ENCODE measurements around the gene GNB1L. TPM values are rescaled to one million over a fixed set of nuclear protein-coding genes. Genes with fewer than 3 reads are reported as not detected.

The GNB1L gene
- total RNA-seq, 1 experiment from 2014 or later, result 17.9 TPM

DNA sequence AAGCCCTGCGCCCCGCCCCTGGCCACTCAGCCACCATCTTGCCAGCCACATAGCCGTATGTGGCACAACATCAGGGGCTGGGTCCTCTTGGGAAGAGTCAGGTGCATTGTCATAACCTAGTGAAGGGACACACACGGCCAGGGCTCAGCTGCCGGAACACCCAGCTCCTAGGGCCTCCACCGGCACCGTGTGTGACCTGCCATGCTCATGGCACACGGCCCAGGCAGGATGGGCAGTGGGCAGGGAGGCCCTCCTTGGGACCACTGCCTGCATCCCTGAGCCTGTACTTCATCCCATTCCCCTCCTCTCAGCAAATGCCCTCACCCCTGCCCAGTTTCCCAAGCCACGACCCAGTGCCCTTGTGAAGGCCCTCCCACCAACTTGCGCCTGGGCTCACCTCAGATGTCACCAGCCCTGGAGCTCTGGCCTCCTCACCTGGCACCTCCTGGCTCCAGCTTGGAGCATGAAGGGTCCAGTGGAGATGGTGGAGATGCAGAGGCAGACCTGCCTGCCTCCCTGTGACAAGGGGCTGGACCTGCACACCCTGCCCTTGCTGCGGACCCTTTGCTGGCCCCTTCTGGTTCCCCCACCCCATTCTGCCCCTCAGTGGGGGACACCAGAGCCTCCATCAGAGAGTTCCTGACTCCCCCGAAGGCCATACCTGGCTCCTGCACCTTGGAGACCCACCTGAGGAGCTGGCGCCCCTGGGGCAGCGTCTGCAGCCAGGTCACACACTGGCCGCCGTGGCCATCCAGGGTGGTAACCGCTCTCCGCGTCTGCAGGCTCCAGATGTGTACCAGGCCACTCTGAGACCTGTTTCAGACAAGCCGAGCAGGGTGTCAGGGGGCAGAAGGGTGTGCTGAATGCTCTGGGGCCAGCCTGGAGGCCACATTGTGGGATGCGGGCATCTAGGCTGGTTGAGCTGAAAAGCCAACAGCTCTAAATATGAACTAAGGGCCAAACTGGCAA lies 34.5 kb downstream of the GNB1L start:
- Histone ChIP-seq H3K36me3 (ENCODE audit: insufficient read depth, low read length, poor library complexity, severe bottlenecking) (no peaks in the 10 kb centered on the region), H3K4me3 (ENCODE audit: low read depth, low read length, poor library complexity, severe bottlenecking) (no peak overlapping the region), H3K4me1 (ENCODE audit: insufficient read depth, low read length, poor library complexity, severe bottlenecking) (no peaks in the 10 kb centered on the region), H3K27me3 (replicated peaks; ENCODE audit: insufficient read depth, low read depth, low read length, poor library complexity) (no peaks in the 10 kb centered on the region), H3K27ac (ENCODE audit: low read depth, low read length, poor library complexity, severe bottlenecking) (no peak overlapping the region), H3K9me3 (ENCODE audit: low read depth, low read length, poor library complexity, severe bottlenecking) (no peaks in the 10 kb centered on the region)
- BruUV-seq (replicated peaks), result no TSS peak
- ChIA-PET POLR2A (ENCODE audit: low non-redundant PET) (no interaction called here), CTCF (no interaction called here)
- intact Hi-C loops (cut with micrococcal nuclease; ENCODE audit: unreplicated experiment), result no loop called here
- DNase-seq (ENCODE audit: low spot score), result no peak
- no peak for TF ChIP-seq EZH2 (IDR thresholded peaks at IDR 0.05; ENCODE audit: borderline replicate concordance, low read depth, low read length, poor library complexity, severe bottlenecking)
- TF ChIP-seq, protein P1, sequence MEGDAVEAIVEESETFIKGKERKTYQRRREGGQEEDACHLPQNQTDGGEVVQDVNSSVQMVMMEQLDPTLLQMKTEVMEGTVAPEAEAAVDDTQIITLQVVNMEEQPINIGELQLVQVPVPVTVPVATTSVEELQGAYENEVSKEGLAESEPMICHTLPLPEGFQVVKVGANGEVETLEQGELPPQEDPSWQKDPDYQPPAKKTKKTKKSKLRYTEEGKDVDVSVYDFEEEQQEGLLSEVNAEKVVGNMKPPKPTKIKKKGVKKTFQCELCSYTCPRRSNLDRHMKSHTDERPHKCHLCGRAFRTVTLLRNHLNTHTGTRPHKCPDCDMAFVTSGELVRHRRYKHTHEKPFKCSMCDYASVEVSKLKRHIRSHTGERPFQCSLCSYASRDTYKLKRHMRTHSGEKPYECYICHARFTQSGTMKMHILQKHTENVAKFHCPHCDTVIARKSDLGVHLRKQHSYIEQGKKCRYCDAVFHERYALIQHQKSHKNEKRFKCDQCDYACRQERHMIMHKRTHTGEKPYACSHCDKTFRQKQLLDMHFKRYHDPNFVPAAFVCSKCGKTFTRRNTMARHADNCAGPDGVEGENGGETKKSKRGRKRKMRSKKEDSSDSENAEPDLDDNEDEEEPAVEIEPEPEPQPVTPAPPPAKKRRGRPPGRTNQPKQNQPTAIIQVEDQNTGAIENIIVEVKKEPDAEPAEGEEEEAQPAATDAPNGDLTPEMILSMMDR (conservative IDR thresholded peaks at IDR 0.05; ENCODE audit: low read depth, low read length), result no peak

DNA sequence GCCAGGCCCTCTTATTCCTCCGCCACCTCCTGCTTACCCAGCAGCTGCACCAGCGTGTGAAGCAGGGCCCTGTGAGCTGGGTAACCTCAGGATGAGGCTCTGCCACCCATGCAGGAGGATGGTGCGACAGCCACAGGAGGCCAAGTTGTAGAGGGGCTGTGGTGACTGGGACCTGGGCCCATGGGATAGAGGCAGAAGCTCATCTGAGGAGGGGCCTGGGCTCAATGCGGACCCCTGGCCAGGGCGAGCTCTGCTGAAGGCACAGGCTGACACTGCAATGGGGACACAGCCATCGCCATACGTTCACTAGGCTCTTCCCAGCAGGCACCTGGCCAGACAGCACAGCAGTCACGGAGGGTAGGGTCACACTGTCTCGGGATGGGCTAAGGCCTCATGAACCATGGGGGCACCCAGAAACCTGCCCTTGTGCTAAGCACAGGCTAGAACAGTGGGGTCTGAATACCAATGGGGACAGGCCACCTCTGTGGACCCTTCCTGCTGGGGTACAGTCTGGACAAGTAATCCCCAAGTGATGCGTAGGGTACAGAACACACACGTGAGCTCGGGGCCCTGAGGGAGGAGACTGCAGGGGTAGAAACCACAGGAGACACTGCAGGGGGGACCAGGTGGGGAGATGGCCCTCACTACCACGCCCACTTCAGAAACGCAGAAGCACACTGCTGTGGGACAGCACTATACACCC lies 35.3 kb downstream of the GNB1L start:
- ChIA-PET CTCF (no interaction called here), POLR2A (ENCODE audit: low non-redundant PET) (no interaction called here)
- intact Hi-C loops (cut with micrococcal nuclease; ENCODE audit: unreplicated experiment), result no loop called here
- no peak overlapping the region for H3K27ac ChIP-seq (ENCODE audit: low read depth, low read length, poor library complexity, severe bottlenecking)
- DNase-seq (ENCODE audit: low spot score), result no peak
- no peak overlapping the region for H3K4me3 ChIP-seq (ENCODE audit: low read depth, low read length, poor library complexity, severe bottlenecking)
- BruUV-seq (replicated peaks), result no TSS peak
- no peaks in the 10 kb centered on the region for H3K9me3 ChIP-seq (ENCODE audit: low read depth, low read length, poor library complexity, severe bottlenecking)
- no peaks in the 10 kb centered on the region for H3K36me3 ChIP-seq (ENCODE audit: insufficient read depth, low read length, poor library complexity, severe bottlenecking)
- TF ChIP-seq EZH2 (IDR thresholded peaks at IDR 0.05; ENCODE audit: borderline replicate concordance, low read depth, low read length, poor library complexity, severe bottlenecking), result no peak
- no peaks in the 10 kb centered on the region for H3K27me3 ChIP-seq (replicated peaks; ENCODE audit: insufficient read depth, low read depth, low read length, poor library complexity)
- H3K4me1 ChIP-seq (ENCODE audit: insufficient read depth, low read length, poor library complexity, severe bottlenecking), result no peaks in the 10 kb centered on the region

DNA sequence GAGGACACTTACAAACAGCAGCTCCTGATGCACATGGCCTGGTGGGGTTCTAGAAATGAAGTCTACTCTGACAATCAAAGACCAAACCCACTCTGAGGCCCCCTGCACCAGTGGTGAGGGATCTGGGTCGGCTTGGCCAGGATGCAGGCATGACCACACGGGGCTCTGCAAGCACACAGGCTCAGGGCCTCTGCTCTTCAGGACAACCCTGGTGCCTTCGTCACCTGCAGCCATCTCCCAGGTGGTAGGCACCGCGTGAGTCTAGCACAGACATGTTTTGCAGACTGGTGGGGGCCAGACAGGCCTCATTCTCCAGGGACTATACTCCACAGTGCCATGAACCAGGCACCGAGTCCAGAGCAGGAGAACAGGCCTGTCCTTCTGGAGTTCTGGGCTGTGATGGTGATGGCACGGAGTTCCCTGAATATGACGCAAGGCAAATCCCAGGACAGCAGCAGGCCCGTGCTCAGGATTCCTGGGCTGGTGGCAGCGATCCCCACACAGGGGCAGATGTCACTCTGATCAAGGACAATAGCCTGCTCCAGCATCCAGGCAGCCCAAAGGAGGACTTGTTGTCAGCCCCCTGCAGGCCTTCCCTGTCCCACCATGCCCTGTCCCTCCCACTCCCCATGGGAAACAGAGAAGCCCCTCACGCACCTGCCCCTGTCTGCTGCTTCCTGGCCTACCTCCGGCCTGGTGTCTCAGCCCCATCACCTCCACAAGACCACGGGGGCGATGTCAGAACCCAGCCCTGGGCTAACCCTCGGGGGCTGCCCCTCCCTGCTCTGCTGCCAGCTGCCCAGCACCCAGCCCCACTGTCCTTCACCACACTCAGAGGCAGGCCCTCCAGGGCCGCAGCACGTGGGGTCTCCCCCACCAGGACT lies 36.1 kb downstream of the GNB1L start:
- TF ChIP-seq, protein P1 (conservative IDR thresholded peaks at IDR 0.05; ENCODE audit: low read depth, low read length), result no peak
- no peak for TF ChIP-seq EZH2 (IDR thresholded peaks at IDR 0.05; ENCODE audit: borderline replicate concordance, low read depth, low read length, poor library complexity, severe bottlenecking)
- Histone ChIP-seq H3K9me3 (ENCODE audit: low read depth, low read length, poor library complexity, severe bottlenecking) (no peaks in the 10 kb centered on the region), H3K36me3 (ENCODE audit: insufficient read depth, low read length, poor library complexity, severe bottlenecking) (no peaks in the 10 kb centered on the region), H3K27me3 (replicated peaks; ENCODE audit: insufficient read depth, low read depth, low read length, poor library complexity) (no peaks in the 10 kb centered on the region), H3K4me3 (ENCODE audit: low read depth, low read length, poor library complexity, severe bottlenecking) (no peak overlapping the region), H3K27ac (ENCODE audit: low read depth, low read length, poor library complexity, severe bottlenecking) (no peak overlapping the region), H3K4me1 (ENCODE audit: insufficient read depth, low read length, poor library complexity, severe bottlenecking) (no peaks in the 10 kb centered on the region)
- ChIA-PET CTCF (no interaction called here), POLR2A (ENCODE audit: low non-redundant PET) (no interaction called here)
- no peak for DNase-seq (ENCODE audit: low spot score)
- no TSS peak for BruUV-seq (replicated peaks)
- intact Hi-C loops (cut with micrococcal nuclease; ENCODE audit: unreplicated experiment), result no loop called here

Measured in A673 (cell line).